ENCODE results near the gene NFYC. TPM values are rescaled to one million over a fixed set of nuclear protein-coding genes. Genes with fewer than 3 reads are reported as not detected.

Gene NFYC
- total and polyA plus RNA-seq, 3 donors from 2014 or later: 69.1 to 83.9 (median 70.0) TPM

DNA sequence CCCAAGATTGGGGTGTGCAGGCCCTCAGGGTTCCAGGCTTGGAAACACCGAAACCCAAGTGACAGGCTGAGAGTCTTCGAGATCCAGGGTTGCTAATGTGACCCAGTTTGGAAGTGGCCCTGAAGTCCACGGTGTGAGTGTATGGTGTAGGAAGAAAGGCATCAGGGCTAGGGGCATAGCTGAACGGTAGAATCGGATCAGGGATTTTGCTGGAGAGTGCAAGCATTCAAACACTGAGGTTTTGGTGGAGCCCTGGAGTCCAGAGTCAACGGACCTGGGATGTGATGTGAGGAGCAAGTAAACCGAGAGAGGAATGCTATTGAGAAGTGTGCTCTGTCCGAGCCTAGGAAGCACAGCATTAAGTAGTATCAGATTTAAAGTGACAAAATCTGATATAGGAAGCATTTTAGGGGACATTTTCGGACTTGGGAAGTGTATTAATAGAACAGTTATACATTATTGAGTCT, 958 bp downstream of the NFYC start:
- DNase-seq: peak; percentile 51

DNA sequence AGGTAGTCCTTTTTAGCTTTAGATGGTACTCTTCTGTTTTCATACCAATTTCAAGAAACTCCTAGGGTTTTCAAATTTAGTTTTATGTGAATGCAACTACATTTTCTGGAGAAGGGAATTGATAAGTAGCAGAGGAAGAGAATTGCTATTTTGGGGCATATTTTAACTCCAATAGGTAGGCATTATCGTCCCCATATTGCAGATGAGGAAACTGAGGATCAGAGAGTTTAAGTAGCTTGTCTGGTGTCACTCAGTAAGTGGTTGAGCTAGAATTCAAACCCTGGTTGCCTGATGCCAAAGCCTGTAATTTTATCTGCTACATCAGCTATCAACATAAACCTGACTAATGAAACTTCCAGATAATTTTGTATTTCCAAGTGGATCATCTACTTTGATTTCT, 1.9 kb downstream of the NFYC start:
- no peak for DNase-seq
- H3K36me3 ChIP-seq (ENCODE audit: low read depth, missing control alignments): no peaks in the 10 kb centered on the region
- H3K4me3 ChIP-seq: no peak overlapping the region
- H3K27ac ChIP-seq: peak overlapping the region in 1 of 2 donors; percentile 99
- TF ChIP-seq POLR2A (IDR thresholded peaks at IDR 0.05) (no peak), CTCF (IDR thresholded peaks at IDR 0.05) (no peak)
- peaks cover 18% of the 10 kb centered on the region for H3K4me1 ChIP-seq
- no peaks in the 10 kb centered on the region for H3K27me3 ChIP-seq
- WGBS, 2 donors: 60 to 66% methylated on average over 1 of the region's 1 CpG
- H3K9me3 ChIP-seq: no peaks in the 10 kb centered on the region
- intact Hi-C loops (cut with DNase I; ENCODE audit: low total_unique reads): no loop called here

More for the DNA sequence above, 958 bp downstream of the NFYC start:
- intact Hi-C loops (cut with DNase I; ENCODE audit: low total_unique reads): no loop called here
- Histone ChIP-seq H3K9me3 (no peaks in the 10 kb centered on the region), H3K4me3 (peak overlapping the region; percentile 92 to 93), H3K27ac (peak overlapping the region; percentile 99), H3K4me1 (peaks cover 18% of the 10 kb centered on the region), H3K36me3 (ENCODE audit: low read depth, missing control alignments) (no peaks in the 10 kb centered on the region), H3K27me3 (no peaks in the 10 kb centered on the region)
- 2 to 3% methylated on average over 7 to 9 of the region's 9 CpGs for WGBS, 2 donors
- TF ChIP-seq CTCF (IDR thresholded peaks at IDR 0.05) (no peak), POLR2A (IDR thresholded peaks at IDR 0.05) (no peak)

- no peaks in the 10 kb centered on the region for H3K27me3 ChIP-seq
- WGBS, 2 donors: 59 to 63% methylated on average over 2 of the region's 2 CpGs
- peaks cover 18% of the 10 kb centered on the region for H3K4me1 ChIP-seq
Measured at GRCh38 chr1:40694353-40694874, 2.9 kb downstream of the NFYC start.

GRCh38 chr1:40696294-40696693, 4.8 kb downstream of the NFYC start:
- no peak for TF ChIP-seq CTCF (IDR thresholded peaks at IDR 0.05)
- TF ChIP-seq POLR2A (IDR thresholded peaks at IDR 0.05): no peak
- peaks cover 18% of the 10 kb centered on the region for H3K4me1 ChIP-seq
- DNase-seq: no peak
- H3K36me3 ChIP-seq (ENCODE audit: low read depth, missing control alignments): no peaks in the 10 kb centered on the region
- no peak overlapping the region for H3K27ac ChIP-seq
- no peaks in the 10 kb centered on the region for H3K9me3 ChIP-seq
- H3K27me3 ChIP-seq: no peaks in the 10 kb centered on the region
- intact Hi-C loops (cut with DNase I; ENCODE audit: low total_unique reads): no loop called here
- H3K4me3 ChIP-seq: no peak overlapping the region
- WGBS, 2 donors: 75 to 77% methylated on average over 4 of the region's 4 CpGs

More at GRCh38 chr1:40694353-40694874, 2.9 kb downstream of the NFYC start:
- Histone ChIP-seq H3K27ac (no peak overlapping the region), H3K36me3 (ENCODE audit: low read depth, missing control alignments) (no peaks in the 10 kb centered on the region), H3K4me3 (no peak overlapping the region), H3K9me3 (no peaks in the 10 kb centered on the region)
- DNase-seq: no peak
- no peak for TF ChIP-seq POLR2A (IDR thresholded peaks at IDR 0.05)
- intact Hi-C loops (cut with DNase I; ENCODE audit: low total_unique reads): no loop called here

- H3K4me3 ChIP-seq: no peak overlapping the region
- peaks cover 17% of the 10 kb centered on the region for H3K4me1 ChIP-seq
- no peaks in the 10 kb centered on the region for H3K27me3 ChIP-seq
- H3K9me3 ChIP-seq: no peaks in the 10 kb centered on the region
- H3K36me3 ChIP-seq (ENCODE audit: low read depth, missing control alignments): no peaks in the 10 kb centered on the region
- no peak for TF ChIP-seq CTCF (IDR thresholded peaks at IDR 0.05)
- no peak for TF ChIP-seq POLR2A (IDR thresholded peaks at IDR 0.05)
- H3K27ac ChIP-seq: no peak overlapping the region
- 80 to 82% methylated on average over 5 of the region's 5 CpGs for WGBS, 2 donors
- no peak for DNase-seq
- intact Hi-C loops (cut with DNase I; ENCODE audit: low total_unique reads): no loop called here
Measured at GRCh38 chr1:40697436-40697835, 5.9 kb downstream of the NFYC start.
